ENCODE measurements around the gene METTL21C. TPM values are rescaled to one million over a fixed set of nuclear protein-coding genes. Genes with fewer than 3 reads are reported as not detected.

Gene METTL21C
- total RNA-seq, 6 experiments from 2014 or later = not detected

DNA sequence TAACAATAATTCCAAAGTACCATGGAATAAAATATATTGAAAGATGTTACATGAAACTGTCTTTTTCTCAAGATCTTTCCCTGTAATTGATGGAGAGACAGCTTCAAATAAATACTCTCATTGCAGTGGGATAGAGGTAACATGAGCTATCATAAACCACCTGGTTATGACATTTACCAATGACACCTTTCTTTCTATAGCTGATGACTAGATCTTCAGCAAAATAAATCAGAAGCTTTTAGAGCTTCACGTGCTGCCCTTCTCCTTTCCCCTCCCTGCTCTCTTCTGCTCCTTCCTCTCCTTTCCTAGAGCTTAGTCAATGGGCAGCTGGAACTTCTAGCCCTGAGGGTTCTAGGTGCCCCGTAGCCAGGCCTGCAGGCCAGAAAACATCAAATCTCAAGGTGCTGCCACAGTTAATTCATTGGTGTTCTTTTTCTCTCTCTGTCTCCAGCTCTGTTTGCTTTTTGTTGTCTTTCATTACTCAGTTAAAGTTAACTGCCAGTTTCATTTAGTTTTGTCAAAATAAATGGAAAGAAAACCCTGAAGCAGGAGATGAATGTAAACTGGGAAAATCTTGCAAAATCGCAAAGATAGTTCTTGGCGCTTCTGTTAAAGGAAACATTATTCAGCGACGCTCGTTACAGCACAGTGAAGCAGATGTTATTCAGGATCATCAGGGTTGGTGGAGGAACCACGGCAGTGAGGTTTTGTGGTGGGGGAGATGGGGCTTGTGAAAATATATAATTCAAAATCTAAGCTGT lies 8.3 kb upstream of the METTL21C start:
- no peak for DNase-seq
- TF ChIP-seq, protein P1, sequence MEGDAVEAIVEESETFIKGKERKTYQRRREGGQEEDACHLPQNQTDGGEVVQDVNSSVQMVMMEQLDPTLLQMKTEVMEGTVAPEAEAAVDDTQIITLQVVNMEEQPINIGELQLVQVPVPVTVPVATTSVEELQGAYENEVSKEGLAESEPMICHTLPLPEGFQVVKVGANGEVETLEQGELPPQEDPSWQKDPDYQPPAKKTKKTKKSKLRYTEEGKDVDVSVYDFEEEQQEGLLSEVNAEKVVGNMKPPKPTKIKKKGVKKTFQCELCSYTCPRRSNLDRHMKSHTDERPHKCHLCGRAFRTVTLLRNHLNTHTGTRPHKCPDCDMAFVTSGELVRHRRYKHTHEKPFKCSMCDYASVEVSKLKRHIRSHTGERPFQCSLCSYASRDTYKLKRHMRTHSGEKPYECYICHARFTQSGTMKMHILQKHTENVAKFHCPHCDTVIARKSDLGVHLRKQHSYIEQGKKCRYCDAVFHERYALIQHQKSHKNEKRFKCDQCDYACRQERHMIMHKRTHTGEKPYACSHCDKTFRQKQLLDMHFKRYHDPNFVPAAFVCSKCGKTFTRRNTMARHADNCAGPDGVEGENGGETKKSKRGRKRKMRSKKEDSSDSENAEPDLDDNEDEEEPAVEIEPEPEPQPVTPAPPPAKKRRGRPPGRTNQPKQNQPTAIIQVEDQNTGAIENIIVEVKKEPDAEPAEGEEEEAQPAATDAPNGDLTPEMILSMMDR (IDR thresholded peaks at IDR 0.05) = no peak
- Mint-ChIP-seq H3K27ac (no peak overlapping the region), H3K27me3 (ENCODE audit: insufficient read depth) (peaks cover 19% of the 10 kb centered on the region), H3K9me3 (peaks cover 11% of the 10 kb centered on the region), H3K4me1 (ENCODE audit: low read depth) (peaks cover 55% of the 10 kb centered on the region), H3K4me3 (peak overlapping the region; percentile 14; the same call in 1 of the 2 replicates), H3K36me3 (ENCODE audit: low read depth) (peaks cover 7% of the 10 kb centered on the region)

DNA sequence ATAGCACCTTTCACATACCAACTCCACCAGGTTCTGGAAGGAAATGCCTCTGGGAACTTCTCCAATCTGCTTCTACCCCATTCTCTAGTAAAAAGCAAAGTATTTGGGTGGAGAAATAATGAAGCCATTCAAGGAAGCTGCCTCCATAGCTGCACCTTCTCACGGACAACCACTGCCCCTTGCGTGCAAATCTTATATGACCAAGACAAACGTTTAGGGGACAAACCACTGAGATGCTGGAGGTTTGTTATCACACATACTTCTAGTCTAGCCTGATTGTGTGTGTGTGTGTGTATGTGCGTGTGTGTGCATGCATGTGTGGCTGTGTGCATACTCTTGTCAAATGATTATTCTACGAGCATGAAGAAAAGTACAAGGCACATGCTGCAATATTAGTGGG lies 6.5 kb upstream of the METTL21C start:
- Mint-ChIP-seq H3K36me3 (ENCODE audit: low read depth) (peaks cover 8% of the 10 kb centered on the region), H3K4me3 (no peak overlapping the region), H3K9me3 (peaks cover 11% of the 10 kb centered on the region), H3K27me3 (ENCODE audit: insufficient read depth) (peaks cover 26% of the 10 kb centered on the region), H3K4me1 (ENCODE audit: low read depth) (peaks cover 37% of the 10 kb centered on the region), H3K27ac (no peak overlapping the region)
- DNase-seq = no peak
- TF ChIP-seq, protein P1 (IDR thresholded peaks at IDR 0.05) = no peak

GRCh38 chr13:102700088-102701031 lies 5.5 kb upstream of the METTL21C start:
- Mint-ChIP-seq H3K36me3 (ENCODE audit: low read depth) (peaks cover 8% of the 10 kb centered on the region), H3K4me1 (ENCODE audit: low read depth) (peaks cover 34% of the 10 kb centered on the region), H3K4me3 (peak overlapping the region; percentile 32; the same call in 1 of the 2 replicates), H3K27ac (no peak overlapping the region), H3K9me3 (peaks cover 11% of the 10 kb centered on the region), H3K27me3 (ENCODE audit: insufficient read depth) (peaks cover 26% of the 10 kb centered on the region)
- DNase-seq = no peak
- TF ChIP-seq, protein P1 (IDR thresholded peaks at IDR 0.05) = no peak

DNA sequence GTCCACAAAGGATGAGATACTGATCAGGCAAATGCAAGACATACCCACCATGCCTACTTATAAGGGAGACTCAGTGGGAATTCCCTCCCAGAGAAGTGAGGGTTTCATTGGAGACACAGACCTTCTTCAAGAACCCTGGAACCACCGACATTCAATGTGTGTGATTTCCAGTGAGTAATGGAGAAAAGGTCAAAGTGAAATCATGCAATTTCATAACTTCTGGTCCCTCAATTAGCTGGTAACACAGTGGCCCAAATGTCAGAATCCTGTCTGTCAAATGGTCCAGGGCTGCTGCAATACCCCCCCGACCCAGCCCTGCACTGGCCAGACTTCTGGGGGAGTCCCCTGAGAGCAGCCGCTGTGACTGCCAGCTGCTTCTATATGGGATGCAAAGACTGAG lies 4.7 kb upstream of the METTL21C start:
- Mint-ChIP-seq H3K27me3 (ENCODE audit: insufficient read depth) (peaks cover 33% of the 10 kb centered on the region), H3K36me3 (ENCODE audit: low read depth) (peaks cover 8% of the 10 kb centered on the region), H3K4me3 (no peak overlapping the region), H3K27ac (no peak overlapping the region), H3K9me3 (peaks cover 11% of the 10 kb centered on the region), H3K4me1 (ENCODE audit: low read depth) (peaks cover 26% of the 10 kb centered on the region)
- DNase-seq = no peak
- TF ChIP-seq, protein P1 (IDR thresholded peaks at IDR 0.05) = no peak

DNA sequence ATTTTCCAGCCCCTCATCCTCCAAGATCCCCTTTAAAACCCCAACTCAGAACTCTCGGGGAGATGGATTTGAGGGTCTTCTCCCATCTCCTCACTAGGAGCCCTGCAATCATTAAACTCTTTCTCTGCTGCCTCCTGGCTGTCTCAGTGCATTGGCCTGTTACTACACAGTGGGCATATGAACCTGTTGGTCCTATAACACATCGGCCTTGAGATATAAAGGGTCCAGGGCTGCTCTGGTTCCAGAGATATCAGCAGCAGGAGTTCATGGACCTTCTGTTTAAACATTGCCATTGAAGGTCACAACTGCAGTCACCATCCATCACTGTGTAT lies 3.8 kb upstream of the METTL21C start:
- Mint-ChIP-seq H3K36me3 (ENCODE audit: low read depth) (peaks cover 8% of the 10 kb centered on the region), H3K4me3 (no peak overlapping the region), H3K27ac (no peak overlapping the region), H3K4me1 (ENCODE audit: low read depth) (peaks cover 23% of the 10 kb centered on the region), H3K27me3 (ENCODE audit: insufficient read depth) (peaks cover 29% of the 10 kb centered on the region), H3K9me3 (peaks cover 11% of the 10 kb centered on the region)
- DNase-seq = no peak
- TF ChIP-seq, protein P1 (IDR thresholded peaks at IDR 0.05) = no peak
